H1 (cell line): ENCODE results near the gene HECTD4. TPM values are rescaled to one million over a fixed set of nuclear protein-coding genes. Genes with fewer than 3 reads are reported as not detected.

Source experiments
- ASH2L ChIP-seq: fragments of 200-600, 300-600 bp; sonication (generic); IDR thresholded peaks from one replicate; pipeline ENCODE4 v1.7.1; 2017; ENCODE audit warnings: low read length
- BRCA1 ChIP-seq: IDR thresholded peaks from 2 replicates; pipeline ENCODE4 v1.6.1; 2012; ENCODE audit warnings: low read depth, low read length, improper control_type of control experiment
- CBX8 ChIP-seq: fragments of 300-800, 300-1000 bp; sonication (generic); IDR thresholded peaks from 2 replicates; pipeline ENCODE4 v1.7.1; 2016; ENCODE audit warnings: low read depth, low read length, borderline replicate concordance
- CEBPB ChIP-seq: IDR thresholded peaks from 2 replicates; pipeline ENCODE4 v1.6.1; 2012; ENCODE audit warnings: low read depth, low read length
- CHD1 ChIP-seq: IDR thresholded peaks from 2 replicates; pipeline ENCODE4 v1.6.1; 2012; ENCODE audit warnings: low read depth, low read length, improper control_type of control experiment
- CHD2 ChIP-seq: IDR thresholded peaks from 2 replicates; pipeline ENCODE4 v1.6.1; 2012; ENCODE audit warnings: low read length, improper control_type of control experiment
- EP300 ChIP-seq, 2 experiments: IDR thresholded peaks; 1 replicate in 1 of 2; 2 replicates in 1 of 2; pipeline ENCODE4 v1.6.1; 2011 to 2012; ENCODE audit warnings: low read depth in 2 of 2, low read length in 2 of 2, mild to moderate bottlenecking in 2 of 2, borderline replicate concordance in 1 of 2, inconsistent platforms in 1 of 2, moderate library complexity in 1 of 2
- KDM1A ChIP-seq: fragments of 200-600, 300-600 bp; sonication (generic); IDR thresholded peaks from 2 replicates; pipeline ENCODE4 v1.7.1; 2016; ENCODE audit warnings: mild to moderate bottlenecking, low read length, borderline replicate concordance
- KDM4A ChIP-seq: IDR thresholded peaks from one replicate; pipeline ENCODE4 v1.7.1; 2012; ENCODE audit warnings: low read depth, mild to moderate bottlenecking, moderate library complexity, low read length, inconsistent platforms; ENCODE audit not compliant: severe bottlenecking
- MAFK ChIP-seq: IDR thresholded peaks from 2 replicates; pipeline ENCODE4 v1.6.1; 2012; ENCODE audit warnings: low read depth, mild to moderate bottlenecking, improper control_type of control experiment, low read length
- PHF8 ChIP-seq: fragments of 200-600 bp; sonication (generic); conservative IDR thresholded peaks from 2 replicates; pipeline ENCODE4 v1.7.1; 2012; ENCODE audit warnings: low read depth, mild to moderate bottlenecking, inconsistent platforms, low read length, moderate library complexity
- POLR2AphosphoS5 ChIP-seq: IDR thresholded peaks from 2 replicates; pipeline ENCODE4 v1.6.1; 2011; ENCODE audit warnings: low read depth, low read length
- RBBP5 ChIP-seq: IDR thresholded peaks from 2 replicates; pipeline ENCODE4 v1.7.1; 2012; ENCODE audit warnings: low read depth, mild to moderate bottlenecking, inconsistent platforms, low read length, moderate library complexity, borderline replicate concordance
- RXRA ChIP-seq: IDR thresholded peaks from 2 replicates; pipeline ENCODE4 v1.6.1; 2011; ENCODE audit warnings: low read depth, mild to moderate bottlenecking, low read length, moderate library complexity; ENCODE audit not compliant: insufficient read depth
- SIN3A ChIP-seq, 2 experiments: IDR thresholded peaks in 1 of 2; conservative IDR thresholded peaks in 1 of 2; 2 replicates each; pipeline ENCODE4 v1.6.1; 2011 to 2012; ENCODE audit warnings: low read length in 2 of 2, improper control_type of control experiment in 1 of 2, low read depth in 1 of 2, mild to moderate bottlenecking in 1 of 2
- SP1 ChIP-seq: IDR thresholded peaks from 2 replicates; pipeline ENCODE4 v1.6.1; 2011; ENCODE audit warnings: low read depth, low read length
- SP2 ChIP-seq: IDR thresholded peaks from 2 replicates; pipeline ENCODE4 v1.6.1; 2012; ENCODE audit warnings: mild to moderate bottlenecking, low read length, inconsistent platforms
- SP4 ChIP-seq: IDR thresholded peaks from 2 replicates; pipeline ENCODE4 v1.6.1; 2012; ENCODE audit warnings: low read length, inconsistent platforms
- SUZ12 ChIP-seq: fragments of 200-600 bp; sonication (generic); IDR thresholded peaks from 2 replicates; pipeline ENCODE4 v1.6.1; 2012; ENCODE audit warnings: mild to moderate bottlenecking, inconsistent platforms, low read length, moderate library complexity, mixed read lengths
- TAF7 ChIP-seq: optimal IDR thresholded peaks from 2 replicates; pipeline ENCODE3; 2011; ENCODE audit warnings: low read depth, mild to moderate bottlenecking, inconsistent platforms, low read length, moderate library complexity, borderline replicate concordance
- polyA plus RNA-seq, 7 experiments: library from polyadenylated mRNA; depleted of rRNA in 3 of 7; stranded (reverse) in 5 of 7; unstranded in 2 of 7; fragments of >200 nt in 5 of 7; fragments of 200-250 nt in 2 of 7; gene quantifications; 1 replicate in 5 of 7; 2 replicates in 1 of 7; 4 replicates in 1 of 7; pipeline versions ENCODE4 v1.2.1 to v1.2.3, GENCODE V29; 2011 to 2013; ENCODE audit warnings: missing spikeins in 2 of 7, mixed read lengths in 2 of 7
- total RNA-seq: library from RNA; stranded (reverse); fragmentation: NEBNext Ultra II Directional; extraction: Animal tissue kit (Norgen Biotek cat#: 25700); gene quantifications from 2 replicates; pipeline ENCODE4 v1.2.1, GENCODE V29; 2021
- TF ChIP-seq, protein P1 (sequence below): IDR thresholded peaks from 2 replicates; pipeline ENCODE4 v1.6.1; 2012; ENCODE audit warnings: inconsistent platforms
- TF ChIP-seq, protein P2 (sequence below), 3 experiments: IDR thresholded peaks; 1 replicate in 2 of 3; 2 replicates in 1 of 3; pipeline versions ENCODE4 v1.5.1 to v1.6.1; 2011; ENCODE audit warnings: low read length in 3 of 3, mild to moderate bottlenecking in 3 of 3, inconsistent platforms in 2 of 3, low read depth in 1 of 3, moderate library complexity in 1 of 3; ENCODE audit not compliant: insufficient read depth in 1 of 3; ENCODE audit errors: control extremely low read depth in 1 of 3

HECTD4 gene
- total and polyA plus RNA-seq, 2 of the 8 experiments (the other 6 are each of a cell fraction or from before 2014, with no cell fraction given) = 6.5 to 33.7 TPM

DNA sequence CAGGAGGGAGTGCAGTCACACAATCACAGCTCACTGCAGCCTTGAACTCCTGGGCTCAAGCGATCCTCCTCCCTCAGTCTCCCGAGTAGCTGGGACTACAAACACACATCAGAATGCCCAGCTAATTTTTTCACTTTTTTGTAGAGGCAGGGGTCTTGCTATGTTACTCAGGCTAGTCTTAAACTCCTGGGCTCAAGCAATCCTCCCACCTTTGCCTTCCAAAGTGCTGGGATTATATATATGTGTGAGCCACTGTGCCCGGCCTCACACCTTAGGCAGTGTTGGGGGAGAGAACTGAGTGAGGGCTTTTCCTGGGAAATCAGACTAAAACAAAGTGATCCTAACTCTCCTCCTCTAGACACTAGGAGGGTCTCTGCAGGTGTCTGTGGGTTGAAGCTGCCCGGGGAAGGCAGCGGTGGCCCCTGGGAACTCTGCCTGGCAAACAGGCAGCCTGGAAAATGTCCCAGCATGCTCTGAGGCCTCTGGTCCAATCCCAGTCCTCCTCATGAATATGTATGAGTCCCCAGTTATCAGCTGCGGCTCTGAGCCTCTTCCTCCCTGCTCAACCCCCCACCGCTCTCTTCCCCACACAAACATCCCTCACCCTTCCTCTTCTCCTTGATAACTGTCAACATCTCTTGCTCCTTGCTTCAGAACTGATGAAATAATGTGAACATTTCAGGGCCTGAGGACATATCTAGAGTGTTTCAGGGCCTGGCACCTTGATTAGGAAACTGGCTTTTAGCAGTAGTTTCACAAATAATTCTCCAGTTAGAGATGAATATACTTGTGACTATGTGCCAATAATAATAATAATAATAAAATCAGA is 265.8 kb downstream of the HECTD4 start (continued):
- TF ChIP-seq CBX8 (no peak), EP300 (IDR thresholded peaks at IDR 0.05; ENCODE audit: borderline replicate concordance in 1 of 2, low read depth in 2 of 2, low read length in 2 of 2) (no peak), ASH2L (no peak), KDM4A (no peak), BRCA1 (no peak), RBBP5 (no peak), RXRA (no peak), PHF8 (no peak), SUZ12 (no peak), SIN3A (conservative IDR thresholded peaks at IDR 0.05 in 1 of 2, IDR thresholded peaks at IDR 0.05 in 1 of 2; ENCODE audit: low read depth in 1 of 2, low read length in 2 of 2) (peak; percentile 46 to 62; a peak in 1 of 4 replicates), SP4 (0 out of 2 replicates have a peak, but pooled peaks have one; percentile 41), POLR2AphosphoS5 (peak; percentile 17; the same call in 1 of the 2 replicates), KDM1A (no peak), MAFK (no peak), SP2 (no peak), CEBPB (no peak), TAF7 (no peak), SP1 (peak; percentile 33; the same call in 1 of the 2 replicates), CHD1 (no peak), CHD2 (no peak)
- TF ChIP-seq, protein P1, sequence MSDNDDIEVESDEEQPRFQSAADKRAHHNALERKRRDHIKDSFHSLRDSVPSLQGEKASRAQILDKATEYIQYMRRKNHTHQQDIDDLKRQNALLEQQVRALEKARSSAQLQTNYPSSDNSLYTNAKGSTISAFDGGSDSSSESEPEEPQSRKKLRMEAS = no peak
- TF ChIP-seq, protein P2, sequence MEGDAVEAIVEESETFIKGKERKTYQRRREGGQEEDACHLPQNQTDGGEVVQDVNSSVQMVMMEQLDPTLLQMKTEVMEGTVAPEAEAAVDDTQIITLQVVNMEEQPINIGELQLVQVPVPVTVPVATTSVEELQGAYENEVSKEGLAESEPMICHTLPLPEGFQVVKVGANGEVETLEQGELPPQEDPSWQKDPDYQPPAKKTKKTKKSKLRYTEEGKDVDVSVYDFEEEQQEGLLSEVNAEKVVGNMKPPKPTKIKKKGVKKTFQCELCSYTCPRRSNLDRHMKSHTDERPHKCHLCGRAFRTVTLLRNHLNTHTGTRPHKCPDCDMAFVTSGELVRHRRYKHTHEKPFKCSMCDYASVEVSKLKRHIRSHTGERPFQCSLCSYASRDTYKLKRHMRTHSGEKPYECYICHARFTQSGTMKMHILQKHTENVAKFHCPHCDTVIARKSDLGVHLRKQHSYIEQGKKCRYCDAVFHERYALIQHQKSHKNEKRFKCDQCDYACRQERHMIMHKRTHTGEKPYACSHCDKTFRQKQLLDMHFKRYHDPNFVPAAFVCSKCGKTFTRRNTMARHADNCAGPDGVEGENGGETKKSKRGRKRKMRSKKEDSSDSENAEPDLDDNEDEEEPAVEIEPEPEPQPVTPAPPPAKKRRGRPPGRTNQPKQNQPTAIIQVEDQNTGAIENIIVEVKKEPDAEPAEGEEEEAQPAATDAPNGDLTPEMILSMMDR (IDR thresholded peaks at IDR 0.05; ENCODE audit: control extremely low read depth in 1 of 3, insufficient read depth in 1 of 3, low read depth in 1 of 3, low read length in 3 of 3) = no peak
